ENCODE measurements around the gene TSPAN18. TPM values are rescaled to one million over a fixed set of nuclear protein-coding genes. Genes with fewer than 3 reads are reported as not detected.

TSPAN18 gene
- total RNA-seq, 1 experiment from 2014 or later: 18.3 TPM

DNA sequence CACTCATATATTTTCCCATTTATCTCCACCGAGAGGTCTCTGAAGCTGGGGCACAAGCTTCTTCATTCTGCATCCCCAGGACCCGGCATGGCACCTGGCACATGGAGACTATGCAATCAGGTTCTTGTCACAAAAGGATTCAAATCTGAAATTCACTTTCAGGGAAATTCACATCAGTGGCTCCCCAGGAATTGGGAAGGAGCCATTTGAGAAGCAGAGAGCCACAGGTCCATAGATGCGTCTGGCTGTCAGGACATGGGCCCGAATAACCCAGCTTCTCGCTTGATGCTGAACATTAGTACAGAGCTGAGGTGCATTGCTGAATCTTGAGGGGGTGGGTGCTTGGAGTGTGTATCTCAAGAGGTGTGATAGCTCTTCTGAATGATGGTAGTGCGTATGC lies 82.5 kb downstream of the TSPAN18 start:
- no peak for DNase-seq (ENCODE audit: low read depth, low spot score)
- H3K79me2 ChIP-seq (ENCODE audit: insufficient read depth, low read length): no peaks in the 10 kb centered on the region
- H3K4me1 ChIP-seq (ENCODE audit: control insufficient read depth in 1 of 2, insufficient read depth in 2 of 2, low read length in 2 of 2): peaks cover 0 to 3% of the 10 kb centered on the region in 2 experiments; a peak in 1 of 4 replicates
- no peaks in the 10 kb centered on the region for H3K9me3 ChIP-seq (ENCODE audit: control insufficient read depth in 1 of 2, insufficient read depth in 1 of 2, low read depth in 1 of 2, low read length in 2 of 2)
- intact Hi-C loops (cut with micrococcal nuclease): no loop called here
- no peaks in the 10 kb centered on the region for H3K27me3 ChIP-seq (ENCODE audit: insufficient read depth, low read length)
- no peak overlapping the region for H3K27ac ChIP-seq (ENCODE audit: low read depth, low read length)
- POLR2A ChIA-PET: no interaction called here
- no peak overlapping the region for H3K9ac ChIP-seq (ENCODE audit: low read length)
- no peaks in the 10 kb centered on the region for H3K9me2 ChIP-seq (ENCODE audit: insufficient read depth)
- H3K4me2 ChIP-seq (ENCODE audit: low read length): no peak overlapping the region
- H3K36me3 ChIP-seq (ENCODE audit: control insufficient read depth in 1 of 2, insufficient read depth in 2 of 2, low read length in 2 of 2): no peaks in the 10 kb centered on the region
- TF ChIP-seq ELF1 (IDR thresholded peaks at IDR 0.05; ENCODE audit: borderline replicate concordance, low read depth) (no peak), ZFX (IDR thresholded peaks at IDR 0.05) (no peak), SP1 (IDR thresholded peaks at IDR 0.05; ENCODE audit: low read depth) (no peak), ZBTB33 (IDR thresholded peaks at IDR 0.05; ENCODE audit: extremely low read depth, insufficient replicate concordance, low read length) (no peak), POLR2AphosphoS5 (IDR thresholded peaks at IDR 0.05; ENCODE audit: low read depth, low read length) (no peak), SIN3A (IDR thresholded peaks at IDR 0.05; ENCODE audit: low read depth) (no peak), SRF (IDR thresholded peaks at IDR 0.05; ENCODE audit: low read depth) (no peak), EZH2 (IDR thresholded peaks at IDR 0.05) (no peak)
- TF ChIP-seq, protein P1, sequence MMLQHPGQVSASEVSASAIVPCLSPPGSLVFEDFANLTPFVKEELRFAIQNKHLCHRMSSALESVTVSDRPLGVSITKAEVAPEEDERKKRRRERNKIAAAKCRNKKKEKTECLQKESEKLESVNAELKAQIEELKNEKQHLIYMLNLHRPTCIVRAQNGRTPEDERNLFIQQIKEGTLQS (IDR thresholded peaks at IDR 0.05): no peak
- no peak overlapping the region for H2AFZ ChIP-seq (ENCODE audit: low read depth, low read length, poor library complexity, severe bottlenecking)
- RAD21 ChIA-PET (ENCODE audit: low non-redundant PET in 1 of 2, low total read pairs in 2 of 2, uncharacterized antibody in 2 of 2, unreplicated experiment in 2 of 2): no interaction called here
- CTCF ChIA-PET: no interaction called here
- BruUV-seq (replicated peaks): no TSS peak
- H4K20me1 ChIP-seq (ENCODE audit: insufficient read depth): no peaks in the 10 kb centered on the region
- no peak for ATAC-seq
- H3K4me3 ChIP-seq (replicated peaks in 1 of 2; ENCODE audit: low read depth in 1 of 2, low read length in 2 of 2): no peak overlapping the region

Measured in HCT116 (cell line).